MM.1S (cell line): ENCODE measurements around the gene AKAP8L.

Source experiments
- EZH2phosphoT487 ChIP-seq: fragments of 300-600 bp; sonication (generic); IDR thresholded peaks from 2 replicates; pipeline ENCODE4 v1.6.1; 2018; ENCODE audit warnings: antibody characterized with exemption, low read length
- TF ChIP-seq, protein P1 (sequence below): fragments of 300-600 bp; sonication (generic); IDR thresholded peaks from 2 replicates; pipeline ENCODE4 v1.5.1; 2016; ENCODE audit warnings: antibody characterized with exemption, low read length, mixed read lengths

DNA sequence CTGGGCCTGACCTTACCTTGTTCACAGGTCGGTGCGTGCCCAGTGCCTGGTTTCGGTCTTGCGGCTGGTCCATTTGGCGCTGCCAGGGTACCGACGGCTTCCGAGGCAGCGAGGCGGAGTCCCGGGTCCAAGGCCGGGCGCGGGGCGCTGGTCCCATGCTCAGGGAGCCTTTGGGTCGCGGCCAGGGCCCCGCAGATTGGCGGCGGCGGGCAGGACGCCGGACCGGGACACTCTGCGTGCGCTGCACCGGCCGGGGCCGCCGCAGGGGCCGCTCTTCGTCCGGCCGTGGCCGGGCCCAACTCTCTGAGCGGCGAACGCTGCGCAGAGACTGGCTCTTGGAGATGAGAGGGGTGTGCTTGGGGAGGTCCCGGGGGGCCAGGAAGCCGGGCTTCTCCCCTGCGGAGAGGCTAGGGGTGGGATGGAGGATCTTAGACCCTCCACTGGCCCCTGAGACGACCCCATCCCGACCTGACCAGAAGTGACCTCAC lies 34.3 kb upstream of the AKAP8L start:
- TF ChIP-seq, protein P1, sequence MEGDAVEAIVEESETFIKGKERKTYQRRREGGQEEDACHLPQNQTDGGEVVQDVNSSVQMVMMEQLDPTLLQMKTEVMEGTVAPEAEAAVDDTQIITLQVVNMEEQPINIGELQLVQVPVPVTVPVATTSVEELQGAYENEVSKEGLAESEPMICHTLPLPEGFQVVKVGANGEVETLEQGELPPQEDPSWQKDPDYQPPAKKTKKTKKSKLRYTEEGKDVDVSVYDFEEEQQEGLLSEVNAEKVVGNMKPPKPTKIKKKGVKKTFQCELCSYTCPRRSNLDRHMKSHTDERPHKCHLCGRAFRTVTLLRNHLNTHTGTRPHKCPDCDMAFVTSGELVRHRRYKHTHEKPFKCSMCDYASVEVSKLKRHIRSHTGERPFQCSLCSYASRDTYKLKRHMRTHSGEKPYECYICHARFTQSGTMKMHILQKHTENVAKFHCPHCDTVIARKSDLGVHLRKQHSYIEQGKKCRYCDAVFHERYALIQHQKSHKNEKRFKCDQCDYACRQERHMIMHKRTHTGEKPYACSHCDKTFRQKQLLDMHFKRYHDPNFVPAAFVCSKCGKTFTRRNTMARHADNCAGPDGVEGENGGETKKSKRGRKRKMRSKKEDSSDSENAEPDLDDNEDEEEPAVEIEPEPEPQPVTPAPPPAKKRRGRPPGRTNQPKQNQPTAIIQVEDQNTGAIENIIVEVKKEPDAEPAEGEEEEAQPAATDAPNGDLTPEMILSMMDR = no peak
- TF ChIP-seq EZH2phosphoT487 = no peak
